ENCODE measurements around the gene OR8S1. TPM values are rescaled to one million over a fixed set of nuclear protein-coding genes. Genes with fewer than 3 reads are reported as not detected.

OR8S1 gene
- total RNA-seq, 1 experiment from 2014 or later = not detected

DNA sequence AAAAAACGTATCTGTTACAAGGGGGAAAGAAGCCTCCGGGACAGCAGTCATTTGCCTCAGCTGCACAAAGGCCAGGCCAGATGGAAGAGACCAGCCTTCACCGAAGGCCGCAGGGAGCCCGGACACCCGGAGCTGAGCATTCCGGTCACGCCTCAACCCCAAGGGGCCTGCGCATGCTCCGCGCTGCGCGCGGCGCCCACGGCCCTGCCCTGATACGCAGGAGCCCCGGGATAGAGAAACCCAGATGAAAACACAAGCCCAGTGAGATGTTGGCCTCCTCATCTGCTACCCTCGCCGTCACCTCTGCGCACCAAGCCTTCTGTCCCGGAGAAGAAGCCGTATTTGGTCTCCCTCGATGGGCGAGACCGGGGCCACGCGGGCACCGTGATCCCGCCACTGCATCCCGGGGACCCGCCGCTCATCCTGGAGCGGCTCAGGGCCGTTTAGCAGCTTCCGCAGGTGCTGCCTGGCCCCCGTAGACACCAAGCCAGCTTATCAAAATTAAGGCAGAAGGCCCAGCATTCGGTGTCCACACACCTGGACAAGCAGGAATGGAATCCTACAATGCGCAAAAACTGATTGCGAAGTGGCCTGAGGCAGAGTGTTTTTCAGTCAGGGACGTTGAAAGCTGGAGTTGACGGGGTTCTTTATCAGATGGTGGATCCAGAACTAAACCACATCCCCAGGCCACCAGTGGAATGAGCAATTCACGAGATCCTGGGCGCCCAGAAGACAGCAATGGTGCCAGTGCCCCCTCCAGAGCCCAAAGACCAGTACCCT, 2.6 kb downstream of the OR8S1 start:
- BruUV-seq (replicated peaks) = no TSS peak
- TF ChIP-seq POLR2AphosphoS5 (IDR thresholded peaks at IDR 0.05; ENCODE audit: low read depth, low read length) (no peak), SIN3A (IDR thresholded peaks at IDR 0.05; ENCODE audit: borderline replicate concordance, insufficient read depth, low read depth, low read length) (no peak), TCF7L2 (IDR thresholded peaks at IDR 0.05; ENCODE audit: low read depth, low read length) (no peak)
- TF ChIP-seq, protein P1, sequence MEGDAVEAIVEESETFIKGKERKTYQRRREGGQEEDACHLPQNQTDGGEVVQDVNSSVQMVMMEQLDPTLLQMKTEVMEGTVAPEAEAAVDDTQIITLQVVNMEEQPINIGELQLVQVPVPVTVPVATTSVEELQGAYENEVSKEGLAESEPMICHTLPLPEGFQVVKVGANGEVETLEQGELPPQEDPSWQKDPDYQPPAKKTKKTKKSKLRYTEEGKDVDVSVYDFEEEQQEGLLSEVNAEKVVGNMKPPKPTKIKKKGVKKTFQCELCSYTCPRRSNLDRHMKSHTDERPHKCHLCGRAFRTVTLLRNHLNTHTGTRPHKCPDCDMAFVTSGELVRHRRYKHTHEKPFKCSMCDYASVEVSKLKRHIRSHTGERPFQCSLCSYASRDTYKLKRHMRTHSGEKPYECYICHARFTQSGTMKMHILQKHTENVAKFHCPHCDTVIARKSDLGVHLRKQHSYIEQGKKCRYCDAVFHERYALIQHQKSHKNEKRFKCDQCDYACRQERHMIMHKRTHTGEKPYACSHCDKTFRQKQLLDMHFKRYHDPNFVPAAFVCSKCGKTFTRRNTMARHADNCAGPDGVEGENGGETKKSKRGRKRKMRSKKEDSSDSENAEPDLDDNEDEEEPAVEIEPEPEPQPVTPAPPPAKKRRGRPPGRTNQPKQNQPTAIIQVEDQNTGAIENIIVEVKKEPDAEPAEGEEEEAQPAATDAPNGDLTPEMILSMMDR (IDR thresholded peaks at IDR 0.05) = no peak
- TF ChIP-seq, protein P2, sequence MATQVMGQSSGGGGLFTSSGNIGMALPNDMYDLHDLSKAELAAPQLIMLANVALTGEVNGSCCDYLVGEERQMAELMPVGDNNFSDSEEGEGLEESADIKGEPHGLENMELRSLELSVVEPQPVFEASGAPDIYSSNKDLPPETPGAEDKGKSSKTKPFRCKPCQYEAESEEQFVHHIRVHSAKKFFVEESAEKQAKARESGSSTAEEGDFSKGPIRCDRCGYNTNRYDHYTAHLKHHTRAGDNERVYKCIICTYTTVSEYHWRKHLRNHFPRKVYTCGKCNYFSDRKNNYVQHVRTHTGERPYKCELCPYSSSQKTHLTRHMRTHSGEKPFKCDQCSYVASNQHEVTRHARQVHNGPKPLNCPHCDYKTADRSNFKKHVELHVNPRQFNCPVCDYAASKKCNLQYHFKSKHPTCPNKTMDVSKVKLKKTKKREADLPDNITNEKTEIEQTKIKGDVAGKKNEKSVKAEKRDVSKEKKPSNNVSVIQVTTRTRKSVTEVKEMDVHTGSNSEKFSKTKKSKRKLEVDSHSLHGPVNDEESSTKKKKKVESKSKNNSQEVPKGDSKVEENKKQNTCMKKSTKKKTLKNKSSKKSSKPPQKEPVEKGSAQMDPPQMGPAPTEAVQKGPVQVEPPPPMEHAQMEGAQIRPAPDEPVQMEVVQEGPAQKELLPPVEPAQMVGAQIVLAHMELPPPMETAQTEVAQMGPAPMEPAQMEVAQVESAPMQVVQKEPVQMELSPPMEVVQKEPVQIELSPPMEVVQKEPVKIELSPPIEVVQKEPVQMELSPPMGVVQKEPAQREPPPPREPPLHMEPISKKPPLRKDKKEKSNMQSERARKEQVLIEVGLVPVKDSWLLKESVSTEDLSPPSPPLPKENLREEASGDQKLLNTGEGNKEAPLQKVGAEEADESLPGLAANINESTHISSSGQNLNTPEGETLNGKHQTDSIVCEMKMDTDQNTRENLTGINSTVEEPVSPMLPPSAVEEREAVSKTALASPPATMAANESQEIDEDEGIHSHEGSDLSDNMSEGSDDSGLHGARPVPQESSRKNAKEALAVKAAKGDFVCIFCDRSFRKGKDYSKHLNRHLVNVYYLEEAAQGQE (IDR thresholded peaks at IDR 0.05; ENCODE audit: insufficient read depth in 1 of 2, low read depth in 2 of 2, low read length in 1 of 2) = no peak
- Histone ChIP-seq H3K27ac (ENCODE audit: low read length) (no peak overlapping the region), H3K4me1 (ENCODE audit: control insufficient read depth, insufficient read depth, low read length) (no peaks in the 10 kb centered on the region), H3K27me3 (ENCODE audit: control insufficient read depth, insufficient read depth, low read length) (no peaks in the 10 kb centered on the region; the same call in 1 of the 2 replicates), H3K9me3 (ENCODE audit: control insufficient read depth, insufficient read depth, low read depth, low read length) (no peaks in the 10 kb centered on the region), H3K4me3 (ENCODE audit: low read depth in 2 of 2, low read length in 2 of 2) (no peak overlapping the region), H3K36me3 (ENCODE audit: control insufficient read depth, insufficient read depth, low read length) (no peaks in the 10 kb centered on the region)
- intact Hi-C loops (cut with micrococcal nuclease; ENCODE audit: unreplicated experiment) = no loop called here
- in situ Hi-C loops (cut with HindIII; ENCODE audit: low pct_unique_long_range_greater_than_20kb, low sequenced_read_pairs) = no loop called here
- no peak for DNase-seq (ENCODE audit: low read depth, low spot score)
- ATAC-seq = no peak
- ChIA-PET CTCF (no interaction called here), POLR2A (no interaction called here)

DNA sequence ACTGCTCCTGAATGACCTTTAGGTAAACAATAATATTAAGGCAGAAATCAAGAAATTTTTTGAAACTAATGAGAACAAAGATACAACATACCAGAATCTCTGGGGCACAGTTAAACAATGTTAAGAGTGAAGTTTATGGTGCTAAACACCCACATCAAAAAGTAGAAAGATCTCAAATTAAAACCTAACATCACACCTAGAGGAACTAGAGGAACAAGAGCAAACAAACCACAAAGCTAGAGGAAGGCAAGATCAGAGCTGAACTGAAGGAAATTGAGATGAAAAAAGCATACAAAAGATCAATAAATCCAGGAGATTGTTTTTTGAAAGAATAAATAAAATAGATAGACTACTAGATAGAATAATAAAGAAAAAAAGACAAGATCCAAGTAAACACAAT, 7.2 kb downstream of the OR8S1 start:
- no peaks in the 10 kb centered on the region for H3K36me3 ChIP-seq (ENCODE audit: control insufficient read depth, insufficient read depth, low read length)
- ChIA-PET POLR2A (no interaction called here), CTCF (no interaction called here)
- ATAC-seq = no peak
- intact Hi-C loops (cut with micrococcal nuclease; ENCODE audit: unreplicated experiment) (no loop called here), in situ Hi-C loops (cut with HindIII; ENCODE audit: low pct_unique_long_range_greater_than_20kb, low sequenced_read_pairs) (no loop called here)
- DNase-seq (ENCODE audit: low read depth, low spot score) = no peak
- BruUV-seq (replicated peaks) = no TSS peak
- H3K27ac ChIP-seq (ENCODE audit: low read length) = no peak overlapping the region
- TF ChIP-seq POLR2AphosphoS5 (IDR thresholded peaks at IDR 0.05; ENCODE audit: low read depth, low read length) (no peak), SIN3A (IDR thresholded peaks at IDR 0.05; ENCODE audit: borderline replicate concordance, insufficient read depth, low read depth, low read length) (no peak), TCF7L2 (IDR thresholded peaks at IDR 0.05; ENCODE audit: low read depth, low read length) (no peak)
- TF ChIP-seq, protein P2 (IDR thresholded peaks at IDR 0.05; ENCODE audit: insufficient read depth in 1 of 2, low read depth in 2 of 2, low read length in 1 of 2) = no peak
- H3K27me3 ChIP-seq (ENCODE audit: control insufficient read depth, insufficient read depth, low read length) = no peaks in the 10 kb centered on the region
- no peaks in the 10 kb centered on the region for H3K4me1 ChIP-seq (ENCODE audit: control insufficient read depth, insufficient read depth, low read length)
- H3K9me3 ChIP-seq (ENCODE audit: control insufficient read depth, insufficient read depth, low read depth, low read length) = no peaks in the 10 kb centered on the region
- no peak overlapping the region for H3K4me3 ChIP-seq (ENCODE audit: low read depth in 2 of 2, low read length in 2 of 2)
